Measurements from ENCODE around the gene ANXA2.
"Not testable (repeated sequence)": the region's sequence is repeated elsewhere in the genome, so short reads cannot be mapped to it uniquely, and the experiment has no call there.

ANXA2 gene

DNA sequence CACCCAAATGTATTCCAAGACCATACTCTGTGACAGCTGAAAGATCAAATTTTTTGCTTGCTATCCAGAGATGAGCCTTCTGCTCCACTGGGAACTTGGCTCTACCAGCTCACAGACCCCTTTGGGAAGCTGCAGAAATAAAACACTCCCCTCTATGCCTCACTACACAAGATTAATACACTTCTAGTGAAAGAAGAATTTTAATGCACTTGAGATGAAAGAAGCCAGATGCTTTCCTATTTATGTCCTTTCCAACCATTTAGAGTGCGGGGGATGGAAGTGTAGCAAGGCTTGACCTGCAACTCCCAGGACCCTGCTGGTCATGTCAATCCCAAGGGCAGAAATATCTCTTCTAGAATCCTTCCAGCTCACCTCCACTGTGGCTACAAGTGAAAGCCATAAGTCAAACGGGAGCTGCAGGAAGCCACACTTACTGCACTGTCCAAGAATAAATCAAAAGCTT, 34.7 kb downstream of the ANXA2 start:
- TF ChIP-seq, protein P1, sequence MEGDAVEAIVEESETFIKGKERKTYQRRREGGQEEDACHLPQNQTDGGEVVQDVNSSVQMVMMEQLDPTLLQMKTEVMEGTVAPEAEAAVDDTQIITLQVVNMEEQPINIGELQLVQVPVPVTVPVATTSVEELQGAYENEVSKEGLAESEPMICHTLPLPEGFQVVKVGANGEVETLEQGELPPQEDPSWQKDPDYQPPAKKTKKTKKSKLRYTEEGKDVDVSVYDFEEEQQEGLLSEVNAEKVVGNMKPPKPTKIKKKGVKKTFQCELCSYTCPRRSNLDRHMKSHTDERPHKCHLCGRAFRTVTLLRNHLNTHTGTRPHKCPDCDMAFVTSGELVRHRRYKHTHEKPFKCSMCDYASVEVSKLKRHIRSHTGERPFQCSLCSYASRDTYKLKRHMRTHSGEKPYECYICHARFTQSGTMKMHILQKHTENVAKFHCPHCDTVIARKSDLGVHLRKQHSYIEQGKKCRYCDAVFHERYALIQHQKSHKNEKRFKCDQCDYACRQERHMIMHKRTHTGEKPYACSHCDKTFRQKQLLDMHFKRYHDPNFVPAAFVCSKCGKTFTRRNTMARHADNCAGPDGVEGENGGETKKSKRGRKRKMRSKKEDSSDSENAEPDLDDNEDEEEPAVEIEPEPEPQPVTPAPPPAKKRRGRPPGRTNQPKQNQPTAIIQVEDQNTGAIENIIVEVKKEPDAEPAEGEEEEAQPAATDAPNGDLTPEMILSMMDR (IDR thresholded peaks at IDR 0.05; ENCODE audit: low read depth, low read length, missing control alignments) = no peak
- no peak for DNase-seq (ENCODE audit: low read depth)
- no peak overlapping the region for H3K4me3 ChIP-seq (ENCODE audit: low read depth, low read length)

- DNase-seq (ENCODE audit: low read depth) = no peak
- TF ChIP-seq, protein P1 (IDR thresholded peaks at IDR 0.05; ENCODE audit: low read depth, low read length, missing control alignments) = no peak
- H3K4me3 ChIP-seq (ENCODE audit: low read depth, low read length) = no peak overlapping the region
Observed at GRCh38 chr15:60362321-60363086, 35.3 kb downstream of the ANXA2 start.

DNA sequence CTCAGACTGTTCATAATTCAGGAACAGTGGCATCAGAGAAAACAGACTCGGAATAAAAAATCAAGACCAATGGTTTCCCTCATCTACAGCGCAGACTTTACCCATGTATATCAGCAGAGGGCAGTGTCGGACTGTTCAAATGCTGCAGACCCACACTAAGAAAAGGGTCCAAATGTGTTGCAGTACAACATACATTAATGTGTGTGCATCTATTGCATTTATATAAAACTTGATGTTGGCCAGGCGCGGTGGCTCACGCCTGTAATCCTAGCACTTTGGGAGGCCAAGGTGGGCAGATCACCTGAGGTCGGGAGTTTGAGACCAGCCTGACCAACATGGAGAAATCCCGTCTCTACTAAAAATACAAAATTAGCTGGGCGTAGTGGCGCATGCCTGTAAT, 38.0 kb downstream of the ANXA2 start:
- TF ChIP-seq, protein P1 (IDR thresholded peaks at IDR 0.05; ENCODE audit: low read depth, low read length, missing control alignments) = peak; percentile 71
- peak; percentile 13 for DNase-seq (ENCODE audit: low read depth)
- H3K4me3 ChIP-seq (ENCODE audit: low read depth, low read length) = not testable (repeated sequence)

DNA sequence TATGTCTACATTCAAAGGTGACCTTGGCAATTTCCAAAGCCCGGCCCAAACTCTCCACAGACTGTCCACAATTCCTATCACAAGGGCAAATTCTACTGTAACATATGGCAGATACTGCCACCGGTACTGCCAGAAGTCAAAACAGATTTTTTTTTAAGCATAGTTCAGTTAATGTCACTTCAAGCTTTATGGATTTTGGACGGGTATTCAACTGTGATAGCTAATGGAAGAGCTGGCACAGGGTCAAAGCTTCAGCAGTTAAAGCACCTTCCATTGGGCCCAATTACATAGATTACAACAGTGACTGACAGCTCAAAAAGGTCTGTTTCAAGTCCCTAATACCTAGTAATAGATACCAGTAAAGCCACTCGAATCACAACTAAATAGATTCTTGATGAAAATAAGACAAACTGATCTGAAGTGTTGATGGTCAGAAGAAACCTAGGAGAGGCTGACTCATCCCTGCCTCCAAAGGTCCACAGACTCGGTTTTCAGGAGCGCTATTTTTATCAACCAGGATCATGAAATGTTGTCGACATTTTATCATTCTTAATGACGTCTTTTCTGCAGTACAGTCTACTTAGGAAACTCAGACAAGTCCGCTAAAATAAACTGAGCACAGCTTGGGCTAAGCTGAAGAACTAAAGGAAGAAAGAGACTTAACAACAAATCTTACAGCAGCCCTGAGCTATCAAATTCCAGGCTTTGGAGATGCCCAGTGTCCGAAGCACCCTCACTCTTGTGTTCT, 38.7 kb downstream of the ANXA2 start:
- DNase-seq (ENCODE audit: low read depth) = no peak
- H3K4me3 ChIP-seq (ENCODE audit: low read depth, low read length) = no peak overlapping the region
- TF ChIP-seq, protein P1 (IDR thresholded peaks at IDR 0.05; ENCODE audit: low read depth, low read length, missing control alignments) = no peak

DNA sequence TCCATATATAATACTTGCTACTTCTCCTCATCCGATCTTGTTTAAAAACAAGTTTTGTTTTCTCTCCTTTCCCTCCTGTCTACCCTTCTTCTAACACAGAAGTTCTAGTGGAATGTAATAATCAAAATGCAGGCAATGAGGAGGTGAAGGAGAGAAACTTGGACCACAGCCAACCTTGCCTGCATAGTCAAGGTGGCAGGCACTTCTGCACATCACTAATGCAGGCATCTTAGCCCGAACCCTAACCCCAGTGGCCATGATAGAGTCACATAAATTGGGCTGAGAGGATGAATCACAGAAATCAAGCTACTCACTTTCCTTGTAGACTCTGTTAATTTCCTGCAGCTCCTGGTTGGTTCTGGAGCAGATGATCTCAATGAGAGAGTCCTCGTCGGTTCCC, 41.0 kb downstream of the ANXA2 start:
- no peak for DNase-seq (ENCODE audit: low read depth)
- no peak overlapping the region for H3K4me3 ChIP-seq (ENCODE audit: low read depth, low read length)
- TF ChIP-seq, protein P1 (IDR thresholded peaks at IDR 0.05; ENCODE audit: low read depth, low read length, missing control alignments) = no peak

GRCh38 chr15:60355148-60355857, 42.5 kb downstream of the ANXA2 start:
- TF ChIP-seq, protein P1 (IDR thresholded peaks at IDR 0.05; ENCODE audit: low read depth, low read length, missing control alignments) = no peak
- H3K4me3 ChIP-seq (ENCODE audit: low read depth, low read length) = no peak overlapping the region
- DNase-seq (ENCODE audit: low read depth) = no peak
